ENCODE data around the gene NDEL1.

Gene NDEL1

GRCh38 chr17:8503368-8503767 is 67.7 kb downstream of the NDEL1 start:
- Histone ChIP-seq H2AFZ (no peak overlapping the region), H3K4me2 (ENCODE audit: low read length) (no peak overlapping the region), H3K9ac (no peak overlapping the region), H3K36me3 (ENCODE audit: control insufficient read depth, insufficient read depth, low read length) (no peaks in the 10 kb centered on the region), H3K27ac (no peak overlapping the region), H3K4me1 (no peaks in the 10 kb centered on the region), H3K9me3 (ENCODE audit: control insufficient read depth, low read length) (no peaks in the 10 kb centered on the region), H3K27me3 (ENCODE audit: control insufficient read depth, insufficient read depth, low read length) (no peaks in the 10 kb centered on the region), H3K79me2 (no peaks in the 10 kb centered on the region), H3K4me3 (ENCODE audit: low read depth, low read length) (no peak overlapping the region)
- no peak for TF ChIP-seq CTCF (IDR thresholded peaks at IDR 0.05)

GRCh38 chr17:8503807-8504206 is 68.1 kb downstream of the NDEL1 start:
- Histone ChIP-seq H3K27ac (no peak overlapping the region), H3K36me3 (ENCODE audit: control insufficient read depth, insufficient read depth, low read length) (no peaks in the 10 kb centered on the region), H2AFZ (no peak overlapping the region), H3K9ac (no peak overlapping the region), H3K79me2 (no peaks in the 10 kb centered on the region), H3K27me3 (ENCODE audit: control insufficient read depth, insufficient read depth, low read length) (no peaks in the 10 kb centered on the region), H3K4me2 (ENCODE audit: low read length) (no peak overlapping the region), H3K9me3 (ENCODE audit: control insufficient read depth, low read length) (no peaks in the 10 kb centered on the region), H3K4me1 (no peaks in the 10 kb centered on the region), H3K4me3 (ENCODE audit: low read depth, low read length) (no peak overlapping the region)
- TF ChIP-seq CTCF (IDR thresholded peaks at IDR 0.05) = no peak

- H3K79me2 ChIP-seq = no peaks in the 10 kb centered on the region
- H3K4me1 ChIP-seq = no peaks in the 10 kb centered on the region
- TF ChIP-seq CTCF (IDR thresholded peaks at IDR 0.05) = no peak
- H3K4me3 ChIP-seq (ENCODE audit: low read depth, low read length) = no peak overlapping the region
- H3K9me3 ChIP-seq (ENCODE audit: control insufficient read depth, low read length) = no peaks in the 10 kb centered on the region
- no peak overlapping the region for H2AFZ ChIP-seq
- no peak overlapping the region for H3K4me2 ChIP-seq (ENCODE audit: low read length)
- H3K9ac ChIP-seq = no peak overlapping the region
- no peak overlapping the region for H3K27ac ChIP-seq
- no peaks in the 10 kb centered on the region for H3K27me3 ChIP-seq (ENCODE audit: control insufficient read depth, insufficient read depth, low read length)
- H3K36me3 ChIP-seq (ENCODE audit: control insufficient read depth, insufficient read depth, low read length) = no peaks in the 10 kb centered on the region
Measured at GRCh38 chr17:8504460-8505207, 69.0 kb downstream of the NDEL1 start.

GRCh38 chr17:8506145-8506544 is 70.5 kb downstream of the NDEL1 start:
- H3K9ac ChIP-seq = no peak overlapping the region
- TF ChIP-seq CTCF (IDR thresholded peaks at IDR 0.05) = no peak
- H2AFZ ChIP-seq = no peak overlapping the region
- H3K4me3 ChIP-seq (ENCODE audit: low read depth, low read length) = no peak overlapping the region
- no peaks in the 10 kb centered on the region for H3K4me1 ChIP-seq
- no peaks in the 10 kb centered on the region for H3K27me3 ChIP-seq (ENCODE audit: control insufficient read depth, insufficient read depth, low read length)
- H3K9me3 ChIP-seq (ENCODE audit: control insufficient read depth, low read length) = no peaks in the 10 kb centered on the region
- no peaks in the 10 kb centered on the region for H3K36me3 ChIP-seq (ENCODE audit: control insufficient read depth, insufficient read depth, low read length)
- no peaks in the 10 kb centered on the region for H3K79me2 ChIP-seq
- H3K4me2 ChIP-seq (ENCODE audit: low read length) = no peak overlapping the region
- H3K27ac ChIP-seq = no peak overlapping the region

- H3K4me3 ChIP-seq (ENCODE audit: low read depth, low read length) = no peak overlapping the region
- no peak overlapping the region for H2AFZ ChIP-seq
- H3K9me3 ChIP-seq (ENCODE audit: control insufficient read depth, low read length) = no peaks in the 10 kb centered on the region
- H3K4me1 ChIP-seq = no peaks in the 10 kb centered on the region
- H3K27me3 ChIP-seq (ENCODE audit: control insufficient read depth, insufficient read depth, low read length) = no peaks in the 10 kb centered on the region
- no peak overlapping the region for H3K9ac ChIP-seq
- no peaks in the 10 kb centered on the region for H3K36me3 ChIP-seq (ENCODE audit: control insufficient read depth, insufficient read depth, low read length)
- no peaks in the 10 kb centered on the region for H3K79me2 ChIP-seq
- TF ChIP-seq CTCF (IDR thresholded peaks at IDR 0.05) = no peak
- H3K27ac ChIP-seq = no peak overlapping the region
- H3K4me2 ChIP-seq (ENCODE audit: low read length) = no peak overlapping the region
Measured at GRCh38 chr17:8514801-8515200, 79.1 kb downstream of the NDEL1 start.
